ENCODE data around the gene RAB43. TPM values are rescaled to one million over a fixed set of nuclear protein-coding genes. Genes with fewer than 3 reads are reported as not detected.
A peak's percentile ranks its signal among the peaks of the same experiment; 100 is the strongest.

The RAB43 gene
- total and polyA plus RNA-seq, 8 donors: 4.7 to 18.7 (median 8.9) TPM

DNA sequence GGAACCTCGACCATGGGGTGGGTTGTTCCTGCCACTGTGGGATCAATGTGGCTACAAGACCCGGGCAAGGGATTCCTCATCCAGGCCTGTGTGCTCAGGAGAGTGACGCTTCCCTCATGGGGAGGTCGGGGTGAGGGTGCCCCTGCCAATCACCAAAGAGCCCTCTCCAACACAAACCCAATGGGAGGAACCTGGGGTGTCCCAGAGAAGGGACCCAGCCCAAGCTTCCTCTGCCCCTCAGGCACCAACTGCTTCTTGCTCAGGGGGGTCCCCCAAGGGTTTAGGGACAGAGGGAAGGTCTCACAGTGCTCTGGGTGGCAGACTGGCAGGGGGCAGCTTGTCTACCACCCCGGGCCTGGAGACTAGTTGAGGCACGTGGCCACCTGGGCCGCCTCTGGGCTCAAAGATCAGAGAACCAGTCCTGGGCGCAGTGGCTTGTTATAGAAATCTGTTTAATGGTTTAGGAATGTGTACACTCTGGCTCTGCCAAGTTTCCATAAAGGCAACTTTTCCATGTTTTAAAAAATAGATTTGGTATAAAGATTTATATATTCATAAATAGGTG is 34.4 kb downstream of the RAB43 start:
- DNase-seq: peak in 5 of 6 donors; percentile 37 to 77 (median 60)
- peaks cover 0 to 6% (median 0%) of the 10 kb centered on the region in 3 donors for H3K36me3 ChIP-seq
- intact Hi-C loops (cut with DNase I): no loop called here

DNA sequence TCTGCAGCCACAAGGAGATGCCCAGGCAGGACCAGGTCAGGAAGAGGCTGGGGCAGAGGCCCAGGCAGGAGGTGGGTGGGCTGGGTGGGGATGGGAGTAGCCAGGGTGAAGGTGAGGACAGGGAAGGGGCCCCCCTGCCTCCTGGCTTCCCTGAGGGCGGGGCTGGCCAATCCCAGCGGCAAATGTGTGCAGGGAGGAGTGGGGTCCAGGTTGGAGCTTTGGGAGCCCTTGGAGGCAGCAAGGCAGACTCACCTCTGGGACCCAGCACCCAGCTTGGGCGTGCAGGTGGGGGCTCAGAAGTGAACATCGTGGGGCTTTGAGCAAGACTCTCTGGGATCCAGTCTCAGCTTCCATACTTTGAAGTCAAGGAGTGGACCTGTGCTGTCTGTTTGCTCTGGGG is 35.8 kb downstream of the RAB43 start:
- no peaks in the 10 kb centered on the region for H3K9me3 ChIP-seq
- FAIRE-seq (no peak), DNase-seq (peak in 1 of 6 donors; percentile 43), ATAC-seq (no peak)
- 96 to 99% methylated on average over 4 of the region's 4 CpGs for WGBS, 2 donors
- H3K27me3 ChIP-seq: no peaks in the 10 kb centered on the region
- TF ChIP-seq, protein P1, sequence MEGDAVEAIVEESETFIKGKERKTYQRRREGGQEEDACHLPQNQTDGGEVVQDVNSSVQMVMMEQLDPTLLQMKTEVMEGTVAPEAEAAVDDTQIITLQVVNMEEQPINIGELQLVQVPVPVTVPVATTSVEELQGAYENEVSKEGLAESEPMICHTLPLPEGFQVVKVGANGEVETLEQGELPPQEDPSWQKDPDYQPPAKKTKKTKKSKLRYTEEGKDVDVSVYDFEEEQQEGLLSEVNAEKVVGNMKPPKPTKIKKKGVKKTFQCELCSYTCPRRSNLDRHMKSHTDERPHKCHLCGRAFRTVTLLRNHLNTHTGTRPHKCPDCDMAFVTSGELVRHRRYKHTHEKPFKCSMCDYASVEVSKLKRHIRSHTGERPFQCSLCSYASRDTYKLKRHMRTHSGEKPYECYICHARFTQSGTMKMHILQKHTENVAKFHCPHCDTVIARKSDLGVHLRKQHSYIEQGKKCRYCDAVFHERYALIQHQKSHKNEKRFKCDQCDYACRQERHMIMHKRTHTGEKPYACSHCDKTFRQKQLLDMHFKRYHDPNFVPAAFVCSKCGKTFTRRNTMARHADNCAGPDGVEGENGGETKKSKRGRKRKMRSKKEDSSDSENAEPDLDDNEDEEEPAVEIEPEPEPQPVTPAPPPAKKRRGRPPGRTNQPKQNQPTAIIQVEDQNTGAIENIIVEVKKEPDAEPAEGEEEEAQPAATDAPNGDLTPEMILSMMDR (IDR thresholded peaks at IDR 0.05): no peak
- peaks cover 5 to 7% (median 6%) of the 10 kb centered on the region in 3 donors for H3K4me1 ChIP-seq
- intact Hi-C loops (cut with DNase I): no loop called here
- H3K27ac ChIP-seq: no peak overlapping the region
- no peak overlapping the region for H3K4me3 ChIP-seq
- no peaks in the 10 kb centered on the region for H3K36me3 ChIP-seq

More for the DNA sequence above, 34.4 kb downstream of the RAB43 start:
- Histone ChIP-seq H3K27me3 (no peaks in the 10 kb centered on the region), H3K4me3 (no peak overlapping the region), H3K4me1 (peaks cover 5 to 7% (median 6%) of the 10 kb centered on the region in 3 donors), H3K27ac (peak overlapping the region; percentile 70 to 83 (median 78)), H3K9me3 (no peaks in the 10 kb centered on the region)
- WGBS, 2 donors: 38 to 40% methylated on average over 8 of the region's 8 CpGs
- FAIRE-seq: peak; percentile 23
- peak; percentile 61 to 79 (median 66) for ATAC-seq
- TF ChIP-seq, protein P1 (IDR thresholded peaks at IDR 0.05): no peak

DNA sequence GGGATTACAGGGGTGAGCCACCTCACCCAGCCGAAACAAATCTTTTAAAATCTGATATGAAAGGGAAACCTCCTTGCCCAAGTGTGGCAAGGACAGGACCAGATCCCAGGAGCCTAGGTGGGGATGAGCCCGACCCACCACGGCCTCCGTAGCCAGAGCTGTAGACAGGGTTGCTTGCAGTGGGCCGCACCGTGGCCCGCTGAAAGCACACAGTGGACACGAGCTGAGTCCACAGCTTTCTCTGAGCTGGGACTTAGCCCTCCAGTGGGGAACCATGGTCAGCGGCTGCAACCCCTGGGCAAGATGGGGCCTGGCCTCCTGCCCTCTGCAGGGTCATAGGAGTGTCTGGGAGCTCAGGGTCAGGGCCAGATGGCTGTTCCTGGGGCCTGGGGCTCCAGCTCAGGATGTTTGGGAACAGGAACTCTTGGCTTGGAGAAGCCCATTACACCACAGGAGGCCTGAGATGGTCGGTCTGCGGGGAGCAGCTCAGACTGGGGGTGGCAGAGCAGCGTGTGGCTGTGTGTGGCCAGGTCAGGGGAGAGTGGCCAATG is 36.4 kb downstream of the RAB43 start:
- ATAC-seq (no peak), FAIRE-seq (no peak), DNase-seq (peak in 1 of 6 donors; percentile 47)
- Histone ChIP-seq H3K27me3 (no peaks in the 10 kb centered on the region), H3K4me1 (peaks cover 5 to 7% (median 6%) of the 10 kb centered on the region in 3 donors), H3K36me3 (no peaks in the 10 kb centered on the region), H3K4me3 (no peak overlapping the region), H3K9me3 (no peaks in the 10 kb centered on the region), H3K27ac (no peak overlapping the region)
- intact Hi-C loops (cut with DNase I): no loop called here
- TF ChIP-seq, protein P1 (IDR thresholded peaks at IDR 0.05): no peak
- WGBS, 2 donors: 96% methylated on average over 12 of the region's 12 CpGs

DNA sequence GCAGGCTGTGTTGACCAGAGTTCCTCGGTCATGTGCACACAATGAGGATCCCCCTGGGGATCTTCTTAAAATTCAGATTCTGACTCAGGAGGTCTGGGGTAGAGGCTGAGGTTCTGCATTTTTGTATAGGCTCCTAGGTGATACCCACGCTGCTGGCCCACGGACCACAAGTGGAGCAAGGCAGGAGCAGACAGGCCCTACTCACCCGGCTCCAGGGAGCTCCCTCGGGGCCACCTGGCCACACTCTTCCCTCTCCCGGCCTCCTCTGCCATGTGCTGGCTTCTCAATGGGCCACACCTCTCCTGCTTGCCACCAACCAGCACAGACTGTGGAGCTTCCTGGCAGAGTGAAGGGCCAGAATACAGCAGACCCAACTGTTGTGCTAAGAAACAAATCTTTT is 37.1 kb downstream of the RAB43 start:
- intact Hi-C loops (cut with DNase I): no loop called here
- H3K27ac ChIP-seq: no peak overlapping the region
- TF ChIP-seq, protein P1 (IDR thresholded peaks at IDR 0.05): no peak
- H3K9me3 ChIP-seq: no peaks in the 10 kb centered on the region
- FAIRE-seq: no peak
- DNase-seq: peak in 1 of 6 donors; percentile 53
- H3K27me3 ChIP-seq: no peaks in the 10 kb centered on the region
- no peak overlapping the region for H3K4me3 ChIP-seq
- 73 to 78% methylated on average over 6 of the region's 6 CpGs for WGBS, 2 donors
- H3K36me3 ChIP-seq: no peaks in the 10 kb centered on the region
- ATAC-seq: no peak
- peaks cover 5 to 7% (median 6%) of the 10 kb centered on the region in 3 donors for H3K4me1 ChIP-seq

DNA sequence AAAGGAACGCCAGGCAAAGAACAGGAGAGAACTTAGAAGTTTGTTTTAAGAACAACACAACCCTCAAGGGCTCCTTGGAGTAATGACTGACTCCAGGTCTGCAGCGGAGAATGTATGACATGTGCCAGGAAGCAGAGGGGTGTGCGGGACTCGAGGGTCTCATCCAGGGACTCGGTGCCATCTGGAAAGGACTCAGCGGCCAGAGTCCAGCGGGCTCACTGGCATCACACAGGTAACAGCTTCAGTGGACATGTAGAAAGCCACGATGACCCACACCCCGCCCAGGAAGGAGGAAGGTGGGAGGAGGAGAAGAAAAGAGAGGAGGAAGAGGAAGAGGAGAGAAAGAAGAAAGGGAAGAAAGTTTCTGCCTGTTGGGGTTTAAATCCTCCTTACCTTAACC is 39.6 kb downstream of the RAB43 start:
- H3K36me3 ChIP-seq: no peaks in the 10 kb centered on the region
- ATAC-seq (no peak), FAIRE-seq (no peak), DNase-seq (peak in 1 of 6 donors; percentile 13)
- 75 to 85% methylated on average over 9 of the region's 9 CpGs for WGBS, 2 donors
- H3K27me3 ChIP-seq: no peaks in the 10 kb centered on the region
- peaks cover 2 to 3% (median 2%) of the 10 kb centered on the region in 3 donors for H3K4me1 ChIP-seq
- TF ChIP-seq, protein P1 (IDR thresholded peaks at IDR 0.05): no peak
- H3K27ac ChIP-seq: no peak overlapping the region
- H3K9me3 ChIP-seq: no peaks in the 10 kb centered on the region
- H3K4me3 ChIP-seq: no peak overlapping the region
- intact Hi-C loops (cut with DNase I): no loop called here

Data from pancreas (tissue), 10 donors.